ENCODE data around the gene RALB.
"Not testable (repeated sequence)": the region's sequence is repeated elsewhere in the genome, so short reads cannot be mapped to it uniquely, and the experiment has no call there.

RALB gene

DNA sequence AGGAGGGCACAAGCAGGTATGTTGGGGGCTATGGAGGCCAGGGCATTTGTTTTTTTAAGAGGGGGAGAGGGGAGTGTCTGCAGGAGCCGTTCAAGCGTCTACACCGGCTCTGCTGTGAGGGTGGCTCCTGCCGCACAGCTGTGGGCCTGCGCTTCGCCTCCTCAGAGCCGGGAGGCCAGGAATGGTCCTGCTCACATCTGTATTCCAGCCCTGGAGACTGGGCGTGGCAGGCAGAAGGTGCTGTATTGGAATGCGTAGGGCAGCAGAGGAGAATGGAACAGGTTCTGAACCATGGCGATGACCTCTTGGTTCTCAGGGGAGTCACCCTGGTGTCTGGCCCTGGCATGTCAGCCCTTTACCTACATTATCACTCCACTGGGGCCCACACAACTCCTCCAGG lies 66.5 kb downstream of the RALB start:
- no peak for DNase-seq

- no peak for DNase-seq
Measured at GRCh38 chr2:120319686-120320317, 67.2 kb downstream of the RALB start.

DNA sequence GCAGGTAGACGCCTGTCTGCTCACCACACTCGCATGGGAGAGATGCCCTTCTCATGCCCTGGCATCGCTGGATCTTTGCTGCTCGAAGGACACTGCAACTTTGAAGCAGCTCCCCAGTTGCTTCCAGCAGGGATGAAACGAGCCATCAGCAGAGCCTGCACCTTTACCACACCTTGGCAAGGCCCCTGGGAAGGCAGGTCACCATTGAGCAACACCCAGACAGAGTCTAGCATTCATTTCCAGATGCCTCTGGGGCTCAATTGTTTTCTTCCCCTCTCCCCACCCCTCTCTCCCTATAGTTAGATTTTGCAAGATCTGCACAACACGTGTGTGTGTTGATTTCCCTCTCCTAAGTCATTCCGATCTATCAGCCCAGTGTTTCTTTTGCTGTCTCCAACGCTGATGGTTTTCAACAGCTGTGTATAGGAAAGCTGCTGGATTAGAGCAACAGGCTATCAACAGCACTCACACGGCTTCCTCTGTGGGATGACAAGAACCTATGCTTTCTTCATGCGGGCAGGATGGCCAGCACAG lies 67.7 kb downstream of the RALB start:
- no peak for DNase-seq

DNA sequence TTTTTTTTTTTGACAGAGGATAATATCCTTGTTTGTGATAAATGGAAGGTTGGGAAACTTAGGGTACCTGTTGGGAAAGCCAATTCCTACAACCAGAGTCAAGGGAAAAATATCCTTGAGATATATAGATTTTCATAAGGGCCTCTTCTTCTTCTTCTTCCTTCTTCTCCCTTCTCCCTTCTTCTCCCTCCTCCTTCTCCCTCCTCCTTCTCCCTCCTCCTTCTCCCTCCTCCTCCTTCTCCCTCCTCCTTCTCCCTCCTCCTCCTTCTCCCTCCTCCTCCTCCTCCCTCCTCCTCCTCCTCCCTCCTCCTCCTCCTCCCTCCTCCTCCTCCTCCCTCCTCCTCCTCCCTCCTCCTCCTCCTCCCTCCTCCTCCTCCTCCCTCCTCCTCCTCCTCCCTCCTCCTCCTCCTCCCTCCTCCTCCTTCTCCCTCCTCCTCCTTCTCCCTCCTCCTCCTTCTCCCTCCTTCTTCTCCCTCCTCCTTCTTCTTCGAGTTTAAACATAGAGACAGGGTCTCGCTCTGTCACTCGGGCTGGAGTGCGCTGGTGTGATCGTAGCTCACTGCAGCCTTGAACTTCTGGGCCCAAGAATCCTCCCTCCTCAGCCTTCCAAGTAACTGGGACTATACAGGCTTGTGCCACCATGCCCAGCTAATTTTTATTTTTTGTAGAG lies 68.4 kb downstream of the RALB start:
- not testable (repeated sequence) for DNase-seq

GRCh38 chr2:120321721-120322284 lies 69.2 kb downstream of the RALB start:
- DNase-seq: no peak

- no peak for DNase-seq
Measured at GRCh38 chr2:120322329-120322728, 69.7 kb downstream of the RALB start.

GRCh38 chr2:120323214-120323613 lies 70.6 kb downstream of the RALB start:
- DNase-seq: no peak

DNA sequence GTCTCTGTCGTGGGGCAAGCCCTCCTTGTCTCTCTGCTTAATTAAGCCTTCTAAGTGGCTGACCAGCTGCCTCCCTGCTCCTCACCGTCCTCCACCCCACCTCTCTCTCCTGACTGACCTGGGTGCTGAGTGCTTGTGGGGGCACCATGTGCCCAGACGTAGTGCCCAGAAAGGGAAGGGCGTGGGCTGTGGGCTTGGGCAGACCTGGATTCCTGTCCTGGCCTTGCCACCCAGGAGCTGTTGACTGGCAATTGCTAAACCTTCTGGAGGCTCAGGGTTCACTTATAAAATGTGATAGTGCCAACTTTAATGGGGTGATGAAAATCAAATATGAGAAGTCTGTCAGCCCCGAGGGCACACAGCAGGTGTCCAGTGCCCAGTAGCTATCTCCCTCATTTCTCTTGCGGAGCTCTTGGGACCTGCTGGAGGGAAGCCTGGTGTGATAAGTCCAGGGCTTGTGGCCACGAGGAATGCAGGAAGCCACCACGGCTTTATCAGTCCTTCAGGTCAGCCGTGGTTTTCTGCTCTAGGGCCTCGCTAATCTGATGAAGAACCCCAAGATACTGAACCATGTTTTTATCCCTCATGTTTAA lies 71.3 kb downstream of the RALB start:
- DNase-seq: no peak

DNA sequence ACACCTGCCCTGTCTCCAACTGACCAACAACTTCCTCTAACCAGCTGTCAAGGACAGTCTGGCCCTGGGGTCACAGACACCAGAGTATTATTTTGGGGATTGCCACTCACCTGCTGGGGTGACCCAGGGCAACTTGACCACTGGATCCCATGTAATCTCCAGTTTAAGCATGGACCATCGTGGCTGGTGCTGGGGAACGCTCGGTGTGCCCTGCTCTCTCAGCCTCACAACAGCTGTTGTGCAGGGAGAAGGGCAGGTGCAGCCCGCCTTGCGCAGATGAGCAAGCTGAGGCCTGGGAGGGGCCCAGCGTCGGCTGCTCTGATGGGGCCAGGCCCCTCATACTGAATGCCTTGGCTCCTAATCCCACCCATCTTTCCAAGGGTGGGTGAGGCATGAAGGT lies 72.3 kb downstream of the RALB start:
- DNase-seq: no peak

GRCh38 chr2:120326066-120326465 lies 73.4 kb downstream of the RALB start:
- no peak for DNase-seq

DNA sequence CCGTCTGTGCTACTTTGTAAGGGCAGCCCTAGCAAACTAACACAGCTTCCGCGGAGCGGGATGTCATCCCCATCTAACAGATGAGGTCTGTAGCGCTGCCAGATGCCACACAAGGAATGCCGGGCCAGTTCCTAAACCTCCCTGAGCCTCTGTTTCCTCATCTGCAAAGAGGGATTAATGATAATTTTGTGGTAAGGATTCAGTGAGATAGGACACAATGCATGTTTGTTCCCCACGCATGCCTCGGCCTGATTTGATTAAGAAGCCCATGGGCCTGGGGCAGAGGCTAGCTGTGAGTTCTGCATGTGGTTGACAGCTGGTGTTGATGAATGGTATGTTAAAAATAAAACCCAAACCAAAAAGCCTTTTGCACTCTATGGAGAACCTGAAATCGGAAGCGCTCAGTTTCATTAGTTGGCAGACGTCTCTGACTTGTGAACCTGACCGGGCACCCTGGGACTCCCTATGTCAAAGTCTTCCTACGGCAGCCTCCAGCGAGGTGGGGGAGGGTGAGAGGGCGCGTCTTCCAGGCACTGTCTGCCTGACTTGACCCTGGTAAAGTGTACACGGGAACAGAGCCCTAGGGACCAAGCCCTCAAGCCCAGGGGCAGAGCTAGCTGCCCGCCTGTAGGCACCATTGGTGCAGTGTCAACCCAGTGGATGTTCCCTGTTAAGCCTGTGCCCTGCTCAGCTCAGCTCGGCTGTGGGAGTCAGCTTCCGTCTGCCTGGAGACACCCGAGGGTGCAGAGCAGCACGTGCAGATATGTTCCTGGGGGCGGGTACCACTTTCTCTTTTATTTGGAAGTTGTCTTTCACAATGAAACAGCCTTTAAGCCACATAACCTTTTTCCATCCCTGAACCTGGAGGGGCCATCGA lies 78.5 kb downstream of the RALB start:
- DNase-seq: no peak

DNA sequence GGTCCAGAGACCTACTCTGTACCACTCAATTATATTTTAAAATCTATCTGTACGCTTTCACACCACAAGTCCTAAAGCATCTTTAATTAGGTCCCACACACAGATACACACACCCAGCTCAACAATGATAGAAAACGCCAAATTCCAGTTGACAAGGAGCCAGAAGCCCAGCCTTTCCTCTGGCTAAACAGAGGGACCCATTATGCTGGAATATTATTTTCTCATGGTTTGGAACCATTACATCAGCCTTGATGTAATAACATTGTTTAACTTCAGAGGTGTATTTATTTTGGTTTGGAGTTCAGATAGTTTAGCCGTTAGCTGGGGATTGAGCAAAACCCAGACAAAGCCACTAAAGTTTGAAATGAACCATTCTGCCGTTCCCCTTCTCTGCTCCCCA lies 79.3 kb downstream of the RALB start:
- DNase-seq: no peak

- no peak for DNase-seq
Measured at GRCh38 chr2:120332384-120332783, 79.7 kb downstream of the RALB start.

GRCh38 chr2:120334068-120334467 lies 81.4 kb downstream of the RALB start:
- no peak for DNase-seq

DNA sequence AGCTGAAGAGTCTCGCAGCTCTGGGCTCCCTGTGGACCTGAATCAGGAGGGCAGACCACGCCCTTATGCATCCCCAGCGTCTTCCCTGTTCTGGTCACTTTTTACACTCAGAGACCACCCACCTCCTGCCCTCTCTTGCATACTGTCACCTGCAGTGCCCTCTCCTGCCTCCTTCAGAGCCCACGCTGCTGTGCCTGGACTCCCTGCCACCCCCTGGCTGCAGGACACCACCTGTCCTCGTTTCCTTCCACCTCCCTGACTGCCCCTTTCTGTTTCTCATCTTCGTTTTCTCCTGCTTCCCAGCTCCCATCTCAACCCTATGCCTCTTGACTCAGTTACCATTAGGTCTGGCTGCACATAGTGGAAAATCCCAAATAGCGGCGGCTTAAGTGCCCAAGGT lies 84.1 kb downstream of the RALB start:
- no peak for DNase-seq

DNA sequence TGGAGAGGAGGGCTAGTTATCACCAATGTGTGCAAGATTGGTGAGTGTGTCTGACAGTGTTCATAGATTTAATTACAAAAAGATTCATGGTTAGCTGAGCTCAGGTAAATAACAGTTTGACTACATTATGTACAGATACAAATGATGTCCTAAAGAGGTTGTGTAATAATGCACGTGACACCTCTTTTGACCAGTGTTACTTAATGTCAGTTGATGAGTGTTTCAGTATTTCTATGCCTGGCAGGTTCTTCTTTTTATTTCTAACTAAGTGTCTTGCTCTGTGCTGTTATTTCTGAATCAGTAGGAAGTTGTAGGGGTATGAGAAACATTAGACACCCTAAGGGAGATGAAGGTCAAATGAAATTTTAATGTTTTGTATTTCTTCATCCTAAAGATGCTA lies 85.4 kb downstream of the RALB start:
- no peak for DNase-seq

- DNase-seq: no peak
Measured at GRCh38 chr2:120341977-120342376, 89.3 kb downstream of the RALB start.

DNA sequence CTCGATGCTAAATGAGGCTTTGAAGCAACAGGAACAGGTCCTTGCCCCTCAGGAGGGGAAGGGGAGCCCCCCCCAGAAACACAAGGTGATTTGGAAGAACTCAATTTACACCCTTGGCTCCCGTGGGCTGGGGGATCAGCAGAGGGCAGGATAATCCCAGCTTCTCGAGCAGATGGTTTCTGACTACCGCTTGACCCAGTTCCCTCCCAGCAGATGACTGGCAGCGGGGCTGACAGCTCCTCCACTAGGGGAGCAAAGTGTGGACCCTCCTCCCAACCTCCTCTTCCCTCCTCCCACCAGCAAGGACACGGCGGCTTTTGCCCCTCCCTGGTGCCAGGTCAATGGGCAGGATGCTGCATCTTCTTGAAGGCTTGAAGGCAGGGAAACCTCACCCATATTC lies 89.8 kb downstream of the RALB start:
- no peak for DNase-seq

DNA sequence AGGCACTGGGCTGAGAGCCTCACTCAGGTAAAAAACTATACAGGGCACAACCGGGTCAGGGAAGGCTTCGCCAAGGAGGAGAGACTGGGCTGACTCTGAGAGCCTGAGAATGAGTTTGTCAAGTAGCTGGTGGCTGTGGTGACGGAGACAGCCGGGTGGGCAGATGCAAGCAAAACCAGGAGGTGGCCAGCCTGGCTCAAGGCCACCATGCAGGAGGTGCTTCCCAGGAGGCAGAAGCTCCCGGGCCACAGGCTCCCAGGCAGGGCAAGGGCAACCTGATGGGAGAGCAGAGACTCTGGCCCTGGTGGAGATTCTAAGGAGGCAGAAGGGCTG lies 90.4 kb downstream of the RALB start:
- no peak for DNase-seq

- peak; percentile 72 for DNase-seq
Measured at GRCh38 chr2:120343433-120344105, 90.9 kb downstream of the RALB start.
